GM03348 (cell line): ENCODE results near the gene BSPRY.
A peak's percentile ranks its signal among the peaks of the same experiment; 100 is the strongest.
"Not testable (repeated sequence)": the region's sequence is repeated elsewhere in the genome, so short reads cannot be mapped to it uniquely, and the experiment has no call there.

Source experiments
- DNase-seq: peaks from one replicate; pipeline ENCODE4 v3.0.0; 2012; ENCODE audit warnings: low spot score

BSPRY gene

GRCh38 chr9:113341712-113342410 lies 7.5 kb upstream of the BSPRY start:
- DNase-seq: no peak

GRCh38 chr9:113343732-113344231 lies 5.6 kb upstream of the BSPRY start:
- DNase-seq: peak; percentile 55

GRCh38 chr9:113345190-113345589 lies 4.2 kb upstream of the BSPRY start:
- no peak for DNase-seq

GRCh38 chr9:113345671-113346070 lies 3.7 kb upstream of the BSPRY start:
- no peak for DNase-seq

GRCh38 chr9:113348437-113348836 lies 904 bp upstream of the BSPRY start:
- DNase-seq: no peak

- DNase-seq: no peak
Observed at GRCh38 chr9:113349066-113349444, 286 bp upstream of the BSPRY start.

- DNase-seq: no peak
Observed at GRCh38 chr9:113350107-113350661, 843 bp downstream of the BSPRY start.

- no peak for DNase-seq
Observed at GRCh38 chr9:113350937-113351336, 1.6 kb downstream of the BSPRY start.

- DNase-seq: no peak
Observed at GRCh38 chr9:113352006-113352405, 2.7 kb downstream of the BSPRY start.

GRCh38 chr9:113352411-113352810 lies 3.1 kb downstream of the BSPRY start:
- no peak for DNase-seq

- DNase-seq: no peak
Observed at GRCh38 chr9:113355040-113355596, 5.8 kb downstream of the BSPRY start.

GRCh38 chr9:113356686-113357292 lies 7.4 kb downstream of the BSPRY start:
- DNase-seq: no peak

GRCh38 chr9:113359385-113359784 lies 10.0 kb downstream of the BSPRY start:
- DNase-seq: no peak

GRCh38 chr9:113360242-113360842 lies 11.0 kb downstream of the BSPRY start:
- DNase-seq: no peak

GRCh38 chr9:113361304-113362018 lies 12.1 kb downstream of the BSPRY start:
- DNase-seq: peak; percentile 55

GRCh38 chr9:113363336-113363735 lies 14.0 kb downstream of the BSPRY start:
- no peak for DNase-seq

GRCh38 chr9:113364951-113365350 lies 15.6 kb downstream of the BSPRY start:
- no peak for DNase-seq

GRCh38 chr9:113365652-113366051 lies 16.3 kb downstream of the BSPRY start:
- not testable (repeated sequence) for DNase-seq

GRCh38 chr9:113368348-113368981 lies 19.1 kb downstream of the BSPRY start:
- no peak for DNase-seq

GRCh38 chr9:113368982-113369854 lies 19.9 kb downstream of the BSPRY start:
- no peak for DNase-seq

GRCh38 chr9:113369855-113370140 lies 20.5 kb downstream of the BSPRY start:
- DNase-seq: no peak
